SU-DHL-6 (cell line): ENCODE measurements around the gene MYOF.

ENCODE experiments used
- EZH2phosphoT487 ChIP-seq: fragments of 200-600 bp; sonication (generic), shearing (Covaris generic); conservative IDR thresholded peaks from 2 replicates; pipeline ENCODE4 v1.6.1; 2018; ENCODE audit warnings: mild to moderate bottlenecking, antibody characterized with exemption, low read length, moderate library complexity, mixed read lengths
- TF ChIP-seq, protein P1 (sequence below): fragments of 200-600 bp; sonication (generic); IDR thresholded peaks from one replicate; pipeline ENCODE4 v1.5.1; 2017; ENCODE audit warnings: antibody characterized with exemption, mild to moderate bottlenecking, low read length, moderate library complexity; ENCODE audit not compliant: insufficient read depth, poor library complexity, severe bottlenecking

GRCh38 chr10:93435621-93436397, 46.3 kb downstream of the MYOF start:
- TF ChIP-seq, protein P1, sequence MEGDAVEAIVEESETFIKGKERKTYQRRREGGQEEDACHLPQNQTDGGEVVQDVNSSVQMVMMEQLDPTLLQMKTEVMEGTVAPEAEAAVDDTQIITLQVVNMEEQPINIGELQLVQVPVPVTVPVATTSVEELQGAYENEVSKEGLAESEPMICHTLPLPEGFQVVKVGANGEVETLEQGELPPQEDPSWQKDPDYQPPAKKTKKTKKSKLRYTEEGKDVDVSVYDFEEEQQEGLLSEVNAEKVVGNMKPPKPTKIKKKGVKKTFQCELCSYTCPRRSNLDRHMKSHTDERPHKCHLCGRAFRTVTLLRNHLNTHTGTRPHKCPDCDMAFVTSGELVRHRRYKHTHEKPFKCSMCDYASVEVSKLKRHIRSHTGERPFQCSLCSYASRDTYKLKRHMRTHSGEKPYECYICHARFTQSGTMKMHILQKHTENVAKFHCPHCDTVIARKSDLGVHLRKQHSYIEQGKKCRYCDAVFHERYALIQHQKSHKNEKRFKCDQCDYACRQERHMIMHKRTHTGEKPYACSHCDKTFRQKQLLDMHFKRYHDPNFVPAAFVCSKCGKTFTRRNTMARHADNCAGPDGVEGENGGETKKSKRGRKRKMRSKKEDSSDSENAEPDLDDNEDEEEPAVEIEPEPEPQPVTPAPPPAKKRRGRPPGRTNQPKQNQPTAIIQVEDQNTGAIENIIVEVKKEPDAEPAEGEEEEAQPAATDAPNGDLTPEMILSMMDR = no peak
- no peak for TF ChIP-seq EZH2phosphoT487
